Spinal cord (tissue), 10 donors: ENCODE data around the gene CNTF. TPM values are rescaled to one million over a fixed set of nuclear protein-coding genes. Genes with fewer than 3 reads are reported as not detected.

Source experiments
- DNase-seq, 6 donors: peaks; one replicate each; pipeline versions ENCODE4 v3.0.0 to v3.0.0-alpha.2; 2013 to 2015; ENCODE audit warnings: low spot score in 6 of 6, low read depth in 4 of 6
- H3K27ac ChIP-seq: one replicate; pipeline ENCODE4 v1.5.1; 2013; ENCODE audit warnings: low read depth, low read length, control low read depth
- H3K27me3 ChIP-seq: one replicate; pipeline ENCODE4 v1.6.1; 2013; ENCODE audit warnings: low read length; ENCODE audit not compliant: control insufficient read depth, insufficient read depth
- H3K36me3 ChIP-seq: one replicate; pipeline ENCODE4 v1.6.1; 2013; ENCODE audit warnings: low read length; ENCODE audit not compliant: control insufficient read depth, insufficient read depth
- H3K4me1 ChIP-seq: one replicate; pipeline ENCODE4 v1.6.1; 2013; ENCODE audit warnings: low read length; ENCODE audit not compliant: control insufficient read depth, insufficient read depth
- H3K4me3 ChIP-seq: one replicate; pipeline ENCODE4 v1.5.1; 2013; ENCODE audit warnings: low read depth, low read length, control low read depth
- H3K9me3 ChIP-seq: one replicate; pipeline ENCODE4 v1.6.1; 2013; ENCODE audit warnings: low read length; ENCODE audit not compliant: control insufficient read depth, insufficient read depth
- WGBS: methylation state at CpG from one replicate; pipeline ENCODE4 v1.1.5; 2013; ENCODE audit warnings: missing lambda C conversion rate; ENCODE audit not compliant: insufficient coverage; 5-methylcytosine and 5-hydroxymethylcytosine counted together
- polyA plus RNA-seq, 2 donors: library from polyadenylated mRNA; unstranded; fragments of 120-200 nt; gene quantifications; one replicate each; pipeline ENCODE4 v1.2.1, GENCODE V29; 2013; ENCODE audit not compliant: insufficient read length in 2 of 2
- total RNA-seq, 2 donors: library from RNA; depleted of rRNA in 1 of 2; stranded (reverse); fragments of 120-200 nt in 1 of 2; fragments of >200 nt in 1 of 2; gene quantifications; one replicate each; pipeline versions ENCODE4 v1.2.3 to v1.2.4, GENCODE V29; 2013 to 2014
- donor health status: healthy.

Gene CNTF
- total and polyA plus RNA-seq, 4 donors = 0.98 to 11.9 (median 1.6) TPM

GRCh38 chr11:58600510-58600909 lies 22.0 kb upstream of the CNTF start:
- H3K4me3 ChIP-seq = no peak overlapping the region
- H3K27ac ChIP-seq = no peak overlapping the region
- H3K27me3 ChIP-seq = no peaks in the 10 kb centered on the region
- WGBS = 60% methylated on average over 1 of the region's 2 CpGs
- no peaks in the 10 kb centered on the region for H3K36me3 ChIP-seq
- DNase-seq = no peak
- H3K9me3 ChIP-seq = no peaks in the 10 kb centered on the region
- no peaks in the 10 kb centered on the region for H3K4me1 ChIP-seq

GRCh38 chr11:58606930-58607714 lies 15.3 kb upstream of the CNTF start:
- no peak overlapping the region for H3K27ac ChIP-seq
- WGBS = no CpG with 5 or more reads among the region's 4 CpGs
- H3K36me3 ChIP-seq = no peaks in the 10 kb centered on the region
- no peaks in the 10 kb centered on the region for H3K27me3 ChIP-seq
- no peaks in the 10 kb centered on the region for H3K9me3 ChIP-seq
- no peak overlapping the region for H3K4me3 ChIP-seq
- no peaks in the 10 kb centered on the region for H3K4me1 ChIP-seq
- no peak for DNase-seq

GRCh38 chr11:58608331-58608730 lies 14.1 kb upstream of the CNTF start:
- H3K9me3 ChIP-seq = no peaks in the 10 kb centered on the region
- no peaks in the 10 kb centered on the region for H3K4me1 ChIP-seq
- WGBS = 100% methylated on average over 4 of the region's 5 CpGs
- H3K27ac ChIP-seq = no peak overlapping the region
- no peaks in the 10 kb centered on the region for H3K36me3 ChIP-seq
- DNase-seq = no peak
- no peaks in the 10 kb centered on the region for H3K27me3 ChIP-seq
- no peak overlapping the region for H3K4me3 ChIP-seq

GRCh38 chr11:58609723-58610122 lies 12.7 kb upstream of the CNTF start:
- no peak for DNase-seq
- 86% methylated on average over 7 of the region's 8 CpGs for WGBS
- H3K36me3 ChIP-seq = no peaks in the 10 kb centered on the region

DNA sequence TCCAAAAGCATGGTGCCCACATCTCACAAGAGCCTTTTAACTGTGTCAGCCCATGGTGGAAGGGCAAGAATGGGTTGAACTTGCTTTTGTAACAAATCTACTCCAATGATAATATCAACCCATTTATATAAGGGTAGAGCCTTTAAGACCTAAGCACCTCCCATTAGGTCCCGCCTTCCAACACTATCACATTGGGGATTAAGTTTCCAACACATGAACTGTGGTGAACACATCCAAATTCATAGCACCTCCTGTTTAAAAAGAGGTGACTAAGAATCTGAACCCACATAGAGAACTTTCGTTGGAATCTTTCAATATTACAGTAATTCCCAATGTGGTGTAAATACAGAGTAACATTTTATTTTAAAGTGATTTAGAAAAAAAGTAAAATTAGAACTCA lies 9.2 kb upstream of the CNTF start:
- peaks cover 12% of the 10 kb centered on the region for H3K36me3 ChIP-seq
- no peaks in the 10 kb centered on the region for H3K9me3 ChIP-seq
- WGBS = no CpG with 5 or more reads among the region's 2 CpGs
- DNase-seq = no peak
- no peaks in the 10 kb centered on the region for H3K27me3 ChIP-seq
- H3K27ac ChIP-seq = no peak overlapping the region
- no peaks in the 10 kb centered on the region for H3K4me1 ChIP-seq
- H3K4me3 ChIP-seq = no peak overlapping the region

More at GRCh38 chr11:58609723-58610122, 12.7 kb upstream of the CNTF start:
- no peaks in the 10 kb centered on the region for H3K27me3 ChIP-seq
- H3K4me1 ChIP-seq = no peaks in the 10 kb centered on the region
- no peaks in the 10 kb centered on the region for H3K9me3 ChIP-seq
- no peak overlapping the region for H3K27ac ChIP-seq
- H3K4me3 ChIP-seq = no peak overlapping the region

- DNase-seq = no peak
- Histone ChIP-seq H3K9me3 (no peaks in the 10 kb centered on the region), H3K4me1 (no peaks in the 10 kb centered on the region), H3K27me3 (no peaks in the 10 kb centered on the region), H3K4me3 (no peak overlapping the region), H3K36me3 (peaks cover 13% of the 10 kb centered on the region), H3K27ac (no peak overlapping the region)
- WGBS = no CpG with 5 or more reads among the region's 1 CpG
Observed at GRCh38 chr11:58615559-58615958, 6.9 kb upstream of the CNTF start.

GRCh38 chr11:58616594-58616993 lies 5.9 kb upstream of the CNTF start:
- WGBS = no CpG with 5 or more reads among the region's 4 CpGs
- no peak overlapping the region for H3K27ac ChIP-seq
- no peaks in the 10 kb centered on the region for H3K4me1 ChIP-seq
- peaks cover 13% of the 10 kb centered on the region for H3K36me3 ChIP-seq
- no peaks in the 10 kb centered on the region for H3K9me3 ChIP-seq
- no peak overlapping the region for H3K4me3 ChIP-seq
- H3K27me3 ChIP-seq = no peaks in the 10 kb centered on the region
- no peak for DNase-seq

GRCh38 chr11:58617976-58618557 lies 4.4 kb upstream of the CNTF start:
- no peak for DNase-seq

GRCh38 chr11:58621586-58622262 lies 741 bp upstream of the CNTF start:
- H3K27ac ChIP-seq = no peak overlapping the region
- H3K4me1 ChIP-seq = no peaks in the 10 kb centered on the region
- no peak overlapping the region for H3K4me3 ChIP-seq
- no peaks in the 10 kb centered on the region for H3K9me3 ChIP-seq
- peaks cover 31% of the 10 kb centered on the region for H3K36me3 ChIP-seq
- DNase-seq = no peak
- no CpG with 5 or more reads among the region's 4 CpGs for WGBS
- no peaks in the 10 kb centered on the region for H3K27me3 ChIP-seq

More at GRCh38 chr11:58617976-58618557, 4.4 kb upstream of the CNTF start:
- H3K4me1 ChIP-seq = no peaks in the 10 kb centered on the region
- peaks cover 18% of the 10 kb centered on the region for H3K36me3 ChIP-seq
- no peak overlapping the region for H3K4me3 ChIP-seq
- H3K27me3 ChIP-seq = no peaks in the 10 kb centered on the region
- no peaks in the 10 kb centered on the region for H3K9me3 ChIP-seq
- no peak overlapping the region for H3K27ac ChIP-seq
- WGBS = 84% methylated on average over 4 of the region's 4 CpGs
